Epithelial cell of proximal tubule (primary cell): ENCODE measurements around the gene MAGI2. TPM values are rescaled to one million over a fixed set of nuclear protein-coding genes. Genes with fewer than 3 reads are reported as not detected.

ENCODE experiments used
- DNase-seq: peaks from one replicate; pipeline ENCODE4 v3.0.0-alpha.2; 2011; ENCODE audit warnings: low read depth
- H3K4me3 ChIP-seq: 2 replicates; pipeline ENCODE4 v1.5.1; 2011; ENCODE audit warnings: low read depth, mild to moderate bottlenecking, low read length
- total RNA-seq: library from RNA; depleted of rRNA; stranded (reverse); fragments of >200 nt; gene quantifications from 2 replicates; pipeline ENCODE4 v1.2.3, GENCODE V29; 2015
- TF ChIP-seq, protein P1 (sequence below): conservative IDR thresholded peaks from 2 replicates; pipeline ENCODE4 v1.5.1; 2012; ENCODE audit warnings: low read depth, mild to moderate bottlenecking, low read length

The MAGI2 gene
- total RNA-seq, 1 donor from 2014 or later = 0.92 TPM

- TF ChIP-seq, protein P1, sequence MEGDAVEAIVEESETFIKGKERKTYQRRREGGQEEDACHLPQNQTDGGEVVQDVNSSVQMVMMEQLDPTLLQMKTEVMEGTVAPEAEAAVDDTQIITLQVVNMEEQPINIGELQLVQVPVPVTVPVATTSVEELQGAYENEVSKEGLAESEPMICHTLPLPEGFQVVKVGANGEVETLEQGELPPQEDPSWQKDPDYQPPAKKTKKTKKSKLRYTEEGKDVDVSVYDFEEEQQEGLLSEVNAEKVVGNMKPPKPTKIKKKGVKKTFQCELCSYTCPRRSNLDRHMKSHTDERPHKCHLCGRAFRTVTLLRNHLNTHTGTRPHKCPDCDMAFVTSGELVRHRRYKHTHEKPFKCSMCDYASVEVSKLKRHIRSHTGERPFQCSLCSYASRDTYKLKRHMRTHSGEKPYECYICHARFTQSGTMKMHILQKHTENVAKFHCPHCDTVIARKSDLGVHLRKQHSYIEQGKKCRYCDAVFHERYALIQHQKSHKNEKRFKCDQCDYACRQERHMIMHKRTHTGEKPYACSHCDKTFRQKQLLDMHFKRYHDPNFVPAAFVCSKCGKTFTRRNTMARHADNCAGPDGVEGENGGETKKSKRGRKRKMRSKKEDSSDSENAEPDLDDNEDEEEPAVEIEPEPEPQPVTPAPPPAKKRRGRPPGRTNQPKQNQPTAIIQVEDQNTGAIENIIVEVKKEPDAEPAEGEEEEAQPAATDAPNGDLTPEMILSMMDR = peak; percentile 21
- DNase-seq = no peak
- no peak overlapping the region for H3K4me3 ChIP-seq
Observed at GRCh38 chr7:77995717-77996116, 1457.8 kb downstream of the MAGI2 start.

DNA sequence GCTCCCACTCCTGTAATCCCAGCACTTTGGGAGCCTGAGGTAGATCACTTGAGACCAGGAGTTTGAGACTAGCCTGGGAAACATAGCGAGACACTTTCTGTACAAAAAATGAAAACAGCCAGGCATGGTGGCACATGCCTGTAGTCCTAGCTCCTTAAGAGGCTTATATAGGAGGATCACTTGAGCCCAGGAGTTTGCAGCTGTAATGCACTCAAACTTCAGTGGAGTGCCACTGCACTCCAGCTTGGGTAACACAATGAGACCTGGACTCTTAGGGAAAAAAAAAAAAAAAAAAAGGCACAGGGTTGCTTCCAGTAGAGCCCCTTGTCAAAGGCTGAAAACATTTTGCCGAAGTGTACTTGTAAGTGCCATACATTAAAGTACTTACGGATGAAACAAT lies 1459.6 kb downstream of the MAGI2 start:
- TF ChIP-seq, protein P1 = no peak
- no peak overlapping the region for H3K4me3 ChIP-seq
- no peak for DNase-seq

- no peak for DNase-seq
- TF ChIP-seq, protein P1 = no peak
Observed at GRCh38 chr7:77991656-77992055, 1461.8 kb downstream of the MAGI2 start.

DNA sequence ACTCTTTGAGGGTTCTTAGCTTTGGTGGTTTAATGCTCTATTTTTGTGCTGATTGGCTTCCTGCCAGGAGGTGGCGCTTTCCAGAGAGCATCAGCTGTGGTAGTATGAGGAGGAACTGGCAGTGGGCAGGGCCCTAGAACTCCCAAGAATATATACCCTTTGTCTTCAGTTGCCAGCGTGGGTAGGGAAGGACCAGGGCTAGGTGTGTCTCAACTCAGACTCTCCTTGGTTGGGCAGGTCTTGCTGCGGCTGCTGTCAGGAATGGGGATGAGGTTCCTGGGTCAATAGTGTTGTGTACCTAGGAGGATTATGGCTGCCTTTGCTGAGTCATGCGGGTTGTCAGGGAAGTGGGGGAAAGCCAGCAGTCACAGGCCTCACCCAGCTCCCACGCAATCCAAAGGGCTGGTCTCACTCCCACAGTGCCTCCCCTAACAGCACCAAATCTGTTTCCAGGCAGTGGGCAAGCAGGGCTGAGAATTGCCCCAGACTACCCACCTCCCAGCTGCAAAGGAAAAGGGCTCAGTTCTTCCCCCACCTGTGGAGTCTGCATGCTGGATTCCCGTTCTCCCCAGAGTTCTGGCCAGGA lies 1463.4 kb downstream of the MAGI2 start:
- DNase-seq = no peak

More at GRCh38 chr7:77991656-77992055, 1461.8 kb downstream of the MAGI2 start:
- H3K4me3 ChIP-seq = no peak overlapping the region

GRCh38 chr7:77985974-77986339 lies 1467.5 kb downstream of the MAGI2 start:
- no peak overlapping the region for H3K4me3 ChIP-seq
- DNase-seq = no peak
- TF ChIP-seq, protein P1 = no peak

More for the DNA sequence above, 1463.4 kb downstream of the MAGI2 start:
- TF ChIP-seq, protein P1 = no peak
- H3K4me3 ChIP-seq = no peak overlapping the region

DNA sequence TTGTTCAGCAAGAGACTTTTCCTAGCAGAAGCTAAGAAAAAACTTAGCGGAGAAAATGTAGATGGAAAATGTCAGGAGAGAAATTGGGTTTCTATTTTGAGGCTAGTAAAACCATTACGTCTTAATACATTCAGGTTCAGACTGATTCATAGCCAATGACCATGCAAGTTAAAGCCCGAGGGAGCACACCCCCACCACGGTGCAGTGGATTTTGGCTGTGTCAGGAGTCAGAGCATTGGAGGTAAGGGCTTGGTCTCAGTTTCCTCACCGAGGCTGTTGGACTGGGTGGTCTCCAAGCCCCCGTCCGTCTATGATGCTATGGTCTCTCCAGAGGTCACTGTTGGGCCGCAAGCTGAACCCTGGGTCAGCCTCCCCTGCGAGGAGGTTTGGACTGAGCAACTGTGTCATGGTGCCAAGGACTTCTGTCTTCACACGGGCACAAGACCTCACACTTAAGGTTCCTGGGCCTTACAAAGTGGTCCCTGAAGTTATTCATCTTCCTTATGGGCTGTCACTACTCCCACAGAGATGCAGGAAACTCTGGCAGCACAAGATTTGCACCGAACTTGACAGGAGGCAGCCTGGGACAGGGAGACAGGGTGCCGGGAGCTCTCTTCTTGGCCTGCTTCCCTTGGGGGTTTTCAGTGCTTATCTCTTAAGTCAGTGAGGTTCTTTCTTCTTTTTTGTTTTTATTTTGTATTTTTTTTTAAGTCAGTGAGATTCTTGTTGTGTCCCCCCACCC lies 1468.1 kb downstream of the MAGI2 start:
- no peak for DNase-seq
- TF ChIP-seq, protein P1 = no peak
- no peak overlapping the region for H3K4me3 ChIP-seq
